ENCODE results near the gene GOLGA6D.
A peak's percentile ranks its signal among the peaks of the same experiment; 100 is the strongest.
"Not testable (repeated sequence)": the region's sequence is repeated elsewhere in the genome, so short reads cannot be mapped to it uniquely, and the experiment has no call there.

Gene GOLGA6D

DNA sequence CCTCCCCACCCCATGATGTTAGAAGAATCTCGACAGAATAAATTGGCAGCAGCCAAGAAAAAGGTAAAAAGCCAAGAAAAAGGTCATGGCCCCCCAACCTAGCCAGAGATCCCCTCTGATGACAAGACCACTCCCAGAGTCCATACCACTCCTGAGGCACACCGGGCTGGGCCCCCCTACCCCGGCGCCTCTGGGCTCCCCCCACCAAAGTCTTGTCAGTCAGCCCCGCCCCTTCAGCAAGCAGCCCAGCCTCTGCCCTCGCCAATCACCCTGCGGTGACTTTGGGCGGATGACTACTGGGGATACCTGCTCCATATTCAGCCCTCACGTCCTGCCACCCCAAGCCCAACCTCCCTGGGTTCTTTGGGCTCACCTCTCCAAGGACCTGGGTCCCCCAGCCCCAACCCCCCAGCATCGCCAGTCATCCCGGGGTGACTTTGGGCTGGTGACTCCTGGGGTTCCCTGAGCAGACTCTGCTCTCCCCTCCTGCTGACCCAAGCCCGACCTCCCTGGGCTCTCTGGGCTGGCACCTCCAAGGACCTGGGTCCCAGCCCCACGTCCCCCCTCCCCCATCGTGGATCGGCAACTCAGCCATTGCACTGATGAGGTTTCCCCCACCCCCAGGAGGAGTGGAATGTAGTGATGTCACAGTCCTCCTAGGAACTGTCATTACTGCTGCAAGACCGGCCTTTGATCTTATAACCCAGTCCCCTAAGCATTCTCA is 23.9 kb upstream of the GOLGA6D start:
- not testable (repeated sequence) for H3K4me3 Mint-ChIP-seq

DNA sequence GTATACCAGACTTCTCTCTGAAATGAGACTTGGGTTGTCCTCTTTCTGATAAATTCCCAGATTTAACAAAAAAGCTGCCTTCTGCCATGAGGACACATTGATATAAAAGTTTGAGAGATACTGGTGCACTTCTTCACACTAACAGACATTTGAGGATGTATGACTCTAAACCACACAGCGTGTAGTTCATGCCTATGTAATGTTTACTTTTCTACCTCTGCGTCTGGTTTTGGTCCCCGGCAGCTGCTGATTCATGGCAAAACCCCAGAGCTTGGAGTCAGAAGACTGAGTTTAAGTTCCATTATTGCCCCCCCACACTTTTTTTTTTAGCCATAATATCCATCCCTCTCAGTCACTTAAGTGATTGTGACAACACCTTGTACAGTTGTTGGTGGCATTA is 22.8 kb upstream of the GOLGA6D start:
- DNase-seq, H3K9me3 Mint-ChIP-seq, H3K36me3 Mint-ChIP-seq, H3K27ac Mint-ChIP-seq, CTCF ChIA-PET, H3K27me3 Mint-ChIP-seq, H3K4me3 Mint-ChIP-seq, H3K4me1 Mint-ChIP-seq: not testable (repeated sequence)

More for the DNA sequence above, 23.9 kb upstream of the GOLGA6D start:
- H3K27ac Mint-ChIP-seq, H3K9me3 Mint-ChIP-seq, CTCF ChIA-PET, DNase-seq, H3K36me3 Mint-ChIP-seq, H3K27me3 Mint-ChIP-seq, H3K4me1 Mint-ChIP-seq: not testable (repeated sequence)

DNA sequence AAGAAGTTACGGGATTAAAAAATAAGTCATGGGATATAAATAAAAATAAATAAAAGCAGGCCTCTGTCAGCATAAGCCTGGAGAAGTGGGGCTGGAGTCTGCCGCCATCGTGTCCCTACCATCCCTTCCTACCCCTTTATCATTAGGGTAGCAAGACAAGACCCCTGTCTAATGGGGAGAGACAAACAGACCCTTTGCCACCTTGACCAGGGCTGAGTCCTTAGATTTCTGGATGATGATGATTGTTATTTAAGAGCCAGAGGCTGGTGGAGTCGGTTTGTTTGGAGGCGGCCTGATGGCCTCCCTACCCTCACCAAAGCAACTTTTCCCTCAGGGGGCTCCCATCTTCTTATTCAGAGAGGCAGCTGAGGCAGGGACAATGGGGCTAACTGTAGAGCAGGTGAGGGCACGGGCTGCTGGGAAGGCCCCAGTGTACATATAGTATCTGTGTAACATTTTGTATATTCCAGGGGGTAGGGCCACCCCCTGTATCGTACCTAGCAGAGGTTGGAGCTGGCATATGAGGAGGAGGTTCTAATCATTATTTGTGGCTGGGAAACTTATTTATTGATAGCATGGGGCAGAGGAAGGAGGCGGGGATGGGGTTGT is 8.8 kb upstream of the GOLGA6D start:
- H3K27me3 Mint-ChIP-seq, H3K4me3 Mint-ChIP-seq, DNase-seq, H3K36me3 Mint-ChIP-seq, H3K27ac Mint-ChIP-seq, H3K9me3 Mint-ChIP-seq, H3K4me1 Mint-ChIP-seq: not testable (repeated sequence)
- CTCF ChIA-PET = interaction anchor here (1.1 to 1.2 kb wide), 2 partner anchors 236 to 243 kb away, joined by 3 to 4 read pairs; no protein-coding TSS in a partner anchor

DNA sequence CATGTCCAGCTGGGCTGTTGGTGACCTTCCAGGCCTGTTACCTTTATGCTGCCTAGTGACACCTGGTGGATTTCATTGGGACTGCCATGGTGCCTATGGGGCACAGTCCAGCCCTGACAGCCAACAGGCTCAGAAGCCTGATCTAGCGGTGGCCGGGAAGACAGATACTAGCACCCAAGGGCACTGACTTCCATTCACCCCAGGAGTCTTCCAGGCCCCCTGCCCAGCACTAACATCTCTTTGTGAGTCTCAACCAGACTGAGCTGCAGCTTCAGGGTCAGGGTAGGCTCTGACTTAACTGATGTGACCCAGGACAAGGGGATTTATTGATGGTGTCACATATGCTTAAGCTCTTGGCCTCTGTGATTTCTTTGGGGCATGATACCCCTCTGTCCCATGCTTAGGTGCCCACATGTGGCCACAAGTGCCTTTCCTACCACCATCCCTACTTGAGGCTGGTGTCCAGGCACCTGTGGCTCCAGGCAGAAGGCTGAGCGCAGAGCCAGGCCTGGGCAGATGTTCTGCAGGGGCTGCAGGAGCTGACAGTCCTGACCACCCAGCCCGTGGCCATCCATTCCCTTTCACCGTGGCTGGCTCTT is 8.0 kb upstream of the GOLGA6D start:
- CTCF ChIA-PET = interaction anchor here (0.6 to 1.2 kb wide), 3 partner anchors 33 to 243 kb away, joined by 3 to 4 read pairs (median 3); no protein-coding TSS in a partner anchor
- H3K36me3 Mint-ChIP-seq, H3K27me3 Mint-ChIP-seq, H3K4me1 Mint-ChIP-seq, H3K4me3 Mint-ChIP-seq, H3K9me3 Mint-ChIP-seq, H3K27ac Mint-ChIP-seq: not testable (repeated sequence)
- peak; percentile 85 for DNase-seq

DNA sequence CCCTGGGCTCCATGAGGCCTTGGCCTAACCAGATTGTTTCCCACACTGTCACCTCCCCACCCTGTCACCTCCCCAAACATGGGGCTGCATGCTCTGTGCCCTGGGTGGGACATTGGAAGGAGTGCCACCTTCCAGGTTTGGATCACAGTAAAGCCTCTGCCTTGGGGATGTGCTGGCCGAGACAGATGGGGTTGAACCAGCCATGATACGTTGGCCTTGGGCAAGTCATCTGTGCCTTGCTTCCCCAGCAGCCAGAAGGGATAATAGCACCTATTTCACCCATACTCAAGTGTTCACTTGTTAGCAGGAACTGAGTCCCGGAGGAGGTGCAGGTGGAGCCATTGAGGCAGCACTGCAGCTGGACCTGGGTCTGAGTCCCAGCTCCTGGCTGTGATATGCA is 7.0 kb upstream of the GOLGA6D start:
- H3K36me3 Mint-ChIP-seq, CTCF ChIA-PET, H3K4me3 Mint-ChIP-seq, DNase-seq, H3K4me1 Mint-ChIP-seq, H3K27me3 Mint-ChIP-seq, H3K27ac Mint-ChIP-seq, H3K9me3 Mint-ChIP-seq: not testable (repeated sequence)

DNA sequence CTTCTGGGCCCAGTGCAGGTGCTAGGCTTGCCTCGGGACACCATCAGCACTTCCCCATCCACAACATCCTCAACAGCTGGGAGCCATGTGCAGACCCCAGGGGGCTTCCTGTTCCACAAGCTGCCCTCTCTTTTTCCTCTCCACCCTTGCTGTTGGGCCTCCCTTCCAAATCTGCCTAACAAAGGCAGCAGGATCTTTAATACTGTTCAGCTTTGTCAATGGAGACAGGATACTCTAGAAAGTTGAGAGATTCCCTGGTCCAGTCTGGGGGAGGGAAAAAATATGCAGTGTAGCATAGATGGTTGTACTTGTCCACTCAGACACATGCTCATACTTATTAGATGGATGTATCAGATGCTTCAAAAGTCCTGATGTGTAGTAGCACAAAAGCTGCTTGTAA is 4.1 kb upstream of the GOLGA6D start:
- CTCF ChIA-PET, H3K4me3 Mint-ChIP-seq, H3K27me3 Mint-ChIP-seq, H3K36me3 Mint-ChIP-seq, DNase-seq, H3K27ac Mint-ChIP-seq, H3K4me1 Mint-ChIP-seq, H3K9me3 Mint-ChIP-seq: not testable (repeated sequence)

DNA sequence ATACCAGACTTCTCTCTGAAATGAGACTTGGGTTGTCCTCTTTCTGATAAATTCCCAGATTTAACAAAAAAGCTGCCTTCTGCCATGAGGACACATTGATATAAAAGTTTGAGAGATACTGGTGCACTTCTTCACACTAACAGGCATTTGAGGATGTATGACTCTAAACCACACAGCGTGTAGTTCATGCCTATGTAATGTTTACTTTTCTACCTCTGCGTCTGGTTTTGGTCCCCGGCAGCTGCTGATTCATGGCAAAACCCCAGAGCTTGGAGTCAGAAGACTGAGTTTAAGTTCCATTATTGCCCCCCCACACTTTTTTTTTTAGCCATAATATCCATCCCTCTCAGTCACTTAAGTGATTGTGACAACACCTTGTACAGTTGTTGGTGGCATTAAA is 1.5 kb downstream of the GOLGA6D start:
- H3K27me3 Mint-ChIP-seq, H3K36me3 Mint-ChIP-seq, H3K9me3 Mint-ChIP-seq, H3K4me1 Mint-ChIP-seq, DNase-seq, CTCF ChIA-PET, H3K27ac Mint-ChIP-seq, H3K4me3 Mint-ChIP-seq: not testable (repeated sequence)

DNA sequence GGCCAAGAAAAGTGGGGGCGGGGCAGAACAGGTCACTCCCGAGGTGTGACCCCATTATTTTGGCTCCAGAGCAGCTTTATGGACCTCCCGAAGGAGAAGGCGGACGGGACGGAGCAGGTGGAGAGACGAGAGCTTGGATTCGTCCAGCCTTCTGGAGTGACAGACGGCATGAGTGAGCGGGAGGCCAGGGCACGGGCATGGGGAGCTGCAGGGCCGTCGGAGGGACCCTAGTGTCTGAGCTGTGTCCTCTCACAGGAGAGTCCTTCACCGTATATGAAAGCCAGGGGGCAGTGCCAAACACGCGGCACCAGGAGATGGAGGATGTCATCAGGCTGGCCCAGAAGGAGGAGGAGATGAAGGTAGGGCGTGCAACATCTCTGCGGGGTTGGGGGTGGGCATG is 11.0 kb downstream of the GOLGA6D start:
- CTCF ChIA-PET, H3K27ac Mint-ChIP-seq, H3K36me3 Mint-ChIP-seq, DNase-seq, H3K4me1 Mint-ChIP-seq, H3K27me3 Mint-ChIP-seq, H3K4me3 Mint-ChIP-seq, H3K9me3 Mint-ChIP-seq: not testable (repeated sequence)

DNA sequence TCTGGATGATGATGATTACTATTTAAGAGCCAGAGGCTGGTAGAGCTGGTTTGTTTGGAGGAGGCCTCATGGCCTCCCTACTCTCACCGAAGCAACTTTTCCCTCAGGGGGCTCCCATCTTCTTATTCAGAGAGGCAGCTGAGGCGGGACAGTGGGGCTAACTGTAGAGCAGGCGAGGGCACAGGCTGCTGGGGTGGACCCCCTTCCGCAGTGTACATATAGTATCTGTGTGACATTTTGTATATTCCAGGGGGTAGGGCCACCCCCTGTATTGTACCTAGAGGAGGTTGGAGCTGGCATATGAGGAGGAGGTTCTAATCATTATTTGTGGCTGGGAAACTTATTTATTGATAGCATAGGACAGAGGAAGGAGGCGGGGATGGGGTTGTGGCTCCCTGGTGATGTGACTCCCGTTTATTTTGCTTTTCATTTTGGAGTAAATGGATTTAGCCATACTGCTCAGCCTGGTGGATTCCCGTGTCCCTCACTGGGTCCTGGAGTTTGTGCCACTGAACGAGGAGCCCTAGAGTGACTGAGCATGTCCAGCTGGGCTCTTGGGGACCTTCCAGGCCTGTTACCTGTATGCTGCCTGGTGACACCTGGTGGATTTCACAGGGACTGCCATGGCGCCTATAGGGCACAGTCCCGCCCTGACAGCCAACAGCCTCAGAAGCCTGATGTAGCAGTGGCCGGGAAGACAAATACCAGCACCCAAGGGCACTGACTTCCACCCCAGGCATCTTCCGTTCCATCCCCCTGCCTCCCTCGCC is 16.1 kb downstream of the GOLGA6D start:
- not testable (repeated sequence) for H3K36me3 Mint-ChIP-seq, H3K4me3 Mint-ChIP-seq, DNase-seq, H3K27ac Mint-ChIP-seq, H3K4me1 Mint-ChIP-seq, H3K9me3 Mint-ChIP-seq
- CTCF ChIA-PET = interaction anchor here (0.8 to 1.6 kb wide), 2 partner anchors 265 to 268 kb away, joined by 3 to 5 read pairs; no protein-coding TSS in a partner anchor
- H3K27me3 Mint-ChIP-seq = peaks cover 15% of the 10 kb centered on the region

DNA sequence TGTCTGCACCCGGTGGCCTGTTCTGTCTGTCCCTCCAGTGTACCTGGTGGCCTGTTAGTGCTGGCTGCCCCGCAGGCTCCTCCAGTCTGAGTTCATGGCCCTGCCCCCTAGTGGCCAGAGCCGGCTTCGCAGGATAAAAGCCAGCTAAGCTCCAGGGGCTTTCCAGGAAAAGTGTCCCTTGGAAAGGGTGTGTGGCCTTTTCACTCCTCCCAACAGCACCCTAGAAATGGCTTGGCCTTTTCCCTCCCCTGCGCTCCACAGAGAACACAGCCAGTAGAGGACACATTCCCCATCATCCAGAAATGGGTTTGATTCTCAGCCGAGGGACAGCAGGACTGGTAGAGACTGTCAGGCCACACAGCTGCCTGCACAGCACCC is 16.7 kb downstream of the GOLGA6D start:
- CTCF ChIA-PET = interaction anchor here (1.0 to 1.6 kb wide), 3 partner anchors 169 to 270 kb away, joined by 3 read pairs; no protein-coding TSS in a partner anchor
- H3K27me3 Mint-ChIP-seq = peaks cover 20% of the 10 kb centered on the region
- H3K36me3 Mint-ChIP-seq, H3K27ac Mint-ChIP-seq, H3K9me3 Mint-ChIP-seq, H3K4me1 Mint-ChIP-seq, H3K4me3 Mint-ChIP-seq: not testable (repeated sequence)
- DNase-seq = peak; percentile 76

DNA sequence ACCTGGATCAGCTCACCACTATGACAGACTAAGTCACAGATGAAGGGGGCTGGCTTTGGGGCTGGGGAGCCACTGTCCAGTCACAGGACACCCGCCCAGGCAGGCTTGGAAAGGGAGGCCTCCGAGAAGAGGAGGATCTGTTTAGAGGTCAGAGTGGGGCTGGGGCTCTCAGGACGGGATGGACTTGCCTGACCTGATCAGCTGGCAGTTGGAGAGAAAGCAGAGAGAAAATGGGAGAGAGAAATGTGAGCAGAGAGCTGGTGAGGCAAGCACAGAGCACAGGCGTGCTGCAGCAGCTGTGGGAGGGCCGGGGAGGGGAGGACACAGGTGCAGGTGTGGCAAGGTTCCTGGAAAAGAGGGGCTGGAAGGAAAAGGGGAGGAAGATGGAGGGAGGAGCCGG is 17.4 kb downstream of the GOLGA6D start:
- not testable (repeated sequence) for H3K27ac Mint-ChIP-seq, H3K4me3 Mint-ChIP-seq, DNase-seq, H3K36me3 Mint-ChIP-seq, H3K9me3 Mint-ChIP-seq
- Mint-ChIP-seq H3K27me3 (peaks cover 24% of the 10 kb centered on the region), H3K4me1 (peaks cover 11% of the 10 kb centered on the region)
- CTCF ChIA-PET = interaction anchor here (1.0 to 1.6 kb wide), 3 partner anchors 169 to 270 kb away, joined by 3 read pairs; no protein-coding TSS in a partner anchor

DNA sequence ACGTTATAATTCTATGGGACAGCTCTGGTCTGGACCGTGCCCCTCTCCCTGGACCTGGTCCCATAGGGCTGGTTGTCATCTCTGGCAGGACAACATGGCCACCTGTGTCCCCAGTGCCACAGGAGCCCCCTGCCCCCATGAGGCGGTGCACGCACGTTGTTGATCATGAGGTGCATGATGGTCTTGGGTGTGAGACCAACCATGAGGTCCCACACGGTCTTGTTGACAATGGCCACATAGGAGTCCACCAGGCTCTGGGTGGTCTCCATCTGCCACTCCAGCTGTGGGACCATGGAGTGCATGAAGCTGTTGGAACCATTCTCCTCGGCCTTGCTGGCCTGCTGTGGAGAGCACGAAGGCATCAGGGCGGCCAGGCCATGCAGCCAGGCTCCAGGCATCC is 19.7 kb downstream of the GOLGA6D start:
- Mint-ChIP-seq H3K36me3 (no peaks in the 10 kb centered on the region), H3K9me3 (no peaks in the 10 kb centered on the region), H3K4me3 (no peak overlapping the region), H3K4me1 (peaks cover 11% of the 10 kb centered on the region), H3K27ac (no peak overlapping the region), H3K27me3 (peaks cover 38% of the 10 kb centered on the region)
- CTCF ChIA-PET = no interaction called here
- no peak for DNase-seq

DNA sequence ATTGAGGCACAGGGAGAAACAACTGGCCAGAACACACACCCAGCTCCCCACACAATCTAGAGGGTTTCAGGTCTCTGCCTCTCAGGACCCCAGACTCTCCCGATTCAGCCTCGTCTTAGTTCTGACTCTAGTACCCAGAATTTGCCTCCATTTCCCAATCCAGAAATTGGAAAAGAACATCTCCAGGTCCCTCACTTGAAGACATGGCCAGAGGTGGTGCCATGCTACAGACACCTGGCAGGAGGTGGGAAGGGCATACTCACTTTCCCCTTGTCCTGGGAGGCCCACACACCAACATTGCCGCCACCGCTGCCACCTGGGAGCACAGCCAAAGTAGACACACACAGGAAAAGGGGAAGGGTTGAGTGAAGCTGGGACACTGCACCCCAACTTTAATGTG is 20.1 kb downstream of the GOLGA6D start:
- CTCF ChIA-PET, H3K4me3 Mint-ChIP-seq, H3K27ac Mint-ChIP-seq, H3K9me3 Mint-ChIP-seq, DNase-seq, H3K36me3 Mint-ChIP-seq: not testable (repeated sequence)
- H3K27me3 Mint-ChIP-seq = peaks cover 43% of the 10 kb centered on the region
- peaks cover 14% of the 10 kb centered on the region for H3K4me1 Mint-ChIP-seq

DNA sequence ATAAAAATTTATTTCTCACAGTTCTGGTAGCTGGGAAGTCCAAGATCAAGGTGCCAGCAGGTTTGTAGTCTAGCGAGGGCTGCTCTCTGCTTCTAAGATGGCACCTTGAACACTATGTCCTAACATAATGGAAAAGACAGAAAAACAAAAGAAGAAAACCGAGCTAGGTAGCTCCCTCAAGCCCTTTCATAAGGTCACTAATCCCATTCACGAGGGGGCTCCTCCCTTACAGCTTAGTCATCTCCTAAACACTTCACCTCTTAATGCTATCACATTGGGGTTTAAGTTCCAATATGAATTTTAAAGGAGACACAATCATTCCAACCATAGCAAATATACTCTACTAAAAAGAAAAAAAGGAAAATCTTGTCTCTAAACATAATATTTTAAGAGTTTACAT is 23.6 kb downstream of the GOLGA6D start:
- Mint-ChIP-seq H3K27ac (no peak overlapping the region), H3K27me3 (peaks cover 58% of the 10 kb centered on the region), H3K36me3 (no peaks in the 10 kb centered on the region), H3K4me3 (no peak overlapping the region), H3K9me3 (no peaks in the 10 kb centered on the region), H3K4me1 (peaks cover 17% of the 10 kb centered on the region)
- no peak for DNase-seq
- CTCF ChIA-PET = no interaction called here

All from activated naive CD4-positive, alpha-beta T cell treated with anti-CD3 and anti-CD28 coated beads, Interleukin-2, amount 10 ng/mL, durations not matched to agents 7 days and 5 days (primary cell).